ENCODE data around the gene GLI3.

The GLI3 gene

GRCh38 chr7:42085531-42085930 lies 151.5 kb downstream of the GLI3 start:
- in situ Hi-C loops (cut with MboI; ENCODE audit: low pct_unique_long_range_greater_than_20kb, low sequenced_read_pairs, unreplicated experiment), result no loop called here
- TF ChIP-seq CTCF (IDR thresholded peaks at IDR 0.05; ENCODE audit: extremely low read depth, insufficient read depth, missing control alignments), result no peak
- DNase-seq (ENCODE audit: low spot score), result no peak

GRCh38 chr7:42084263-42084662 lies 152.7 kb downstream of the GLI3 start:
- no peak for DNase-seq (ENCODE audit: low spot score)
- in situ Hi-C loops (cut with MboI; ENCODE audit: low pct_unique_long_range_greater_than_20kb, low sequenced_read_pairs, unreplicated experiment), result no loop called here
- no peak for TF ChIP-seq CTCF (IDR thresholded peaks at IDR 0.05; ENCODE audit: extremely low read depth, insufficient read depth, missing control alignments)

- in situ Hi-C loops (cut with MboI; ENCODE audit: low pct_unique_long_range_greater_than_20kb, low sequenced_read_pairs, unreplicated experiment), result no loop called here
- TF ChIP-seq CTCF (IDR thresholded peaks at IDR 0.05; ENCODE audit: extremely low read depth, insufficient read depth, missing control alignments), result no peak
- no peak for DNase-seq (ENCODE audit: low spot score)
Measured at GRCh38 chr7:42083284-42083683, 153.7 kb downstream of the GLI3 start.

GRCh38 chr7:42082144-42082543 lies 154.9 kb downstream of the GLI3 start:
- no peak for TF ChIP-seq CTCF (IDR thresholded peaks at IDR 0.05; ENCODE audit: extremely low read depth, insufficient read depth, missing control alignments)
- no peak for DNase-seq (ENCODE audit: low spot score)
- in situ Hi-C loops (cut with MboI; ENCODE audit: low pct_unique_long_range_greater_than_20kb, low sequenced_read_pairs, unreplicated experiment), result no loop called here

GRCh38 chr7:42081671-42082070 lies 155.3 kb downstream of the GLI3 start:
- in situ Hi-C loops (cut with MboI; ENCODE audit: low pct_unique_long_range_greater_than_20kb, low sequenced_read_pairs, unreplicated experiment), result no loop called here
- no peak for TF ChIP-seq CTCF (IDR thresholded peaks at IDR 0.05; ENCODE audit: extremely low read depth, insufficient read depth, missing control alignments)
- no peak for DNase-seq (ENCODE audit: low spot score)

- no peak for DNase-seq (ENCODE audit: low spot score)
- in situ Hi-C loops (cut with MboI; ENCODE audit: low pct_unique_long_range_greater_than_20kb, low sequenced_read_pairs, unreplicated experiment), result no loop called here
Measured at GRCh38 chr7:42080841-42081586, 156.0 kb downstream of the GLI3 start.

More at GRCh38 chr7:42080841-42081586, 156.0 kb downstream of the GLI3 start:
- TF ChIP-seq CTCF (IDR thresholded peaks at IDR 0.05; ENCODE audit: extremely low read depth, insufficient read depth, missing control alignments), result no peak

Data from GM13977 (cell line).